ENCODE measurements around the gene MPZL1. TPM values are rescaled to one million over a fixed set of nuclear protein-coding genes. Genes with fewer than 3 reads are reported as not detected.
"Not testable (repeated sequence)": the region's sequence is repeated elsewhere in the genome, so short reads cannot be mapped to it uniquely, and the experiment has no call there.

The MPZL1 gene
- total RNA-seq, 2 donors from 2014 or later, result 17.2 to 20.9 TPM

GRCh38 chr1:167714439-167715156, 7.2 kb upstream of the MPZL1 start:
- Mint-ChIP-seq H3K4me1 (ENCODE audit: low read depth) (peaks cover 46% of the 10 kb centered on the region), H3K36me3 (ENCODE audit: insufficient read depth in 2 of 2) (peaks cover 0 to 6% of the 10 kb centered on the region in 2 donors), H3K4me3 (peak overlapping the region; percentile 94 to 99), H3K27me3 (ENCODE audit: low read depth) (no peaks in the 10 kb centered on the region), H3K9me3 (no peaks in the 10 kb centered on the region), H3K27ac (peak overlapping the region; percentile 100)
- DNase-seq, result peak; percentile 87 to 91
- ATAC-seq (replicated peaks in 1 of 2), result peak; percentile 61 to 67

GRCh38 chr1:167715157-167715999, 6.4 kb upstream of the MPZL1 start:
- Mint-ChIP-seq H3K9me3 (no peaks in the 10 kb centered on the region), H3K27me3 (ENCODE audit: low read depth) (no peaks in the 10 kb centered on the region), H3K4me3 (peak overlapping the region; percentile 94 to 99), H3K27ac (peak overlapping the region; percentile 100), H3K36me3 (ENCODE audit: insufficient read depth in 2 of 2) (peaks cover 0 to 6% of the 10 kb centered on the region in 2 donors), H3K4me1 (ENCODE audit: low read depth) (peaks cover 52% of the 10 kb centered on the region)
- ATAC-seq (replicated peaks in 1 of 2), result peak; percentile 63 to 66
- peak; percentile 87 to 90 for DNase-seq

- Mint-ChIP-seq H3K27ac (peak overlapping the region; percentile 100), H3K9me3 (no peaks in the 10 kb centered on the region), H3K27me3 (ENCODE audit: low read depth) (no peaks in the 10 kb centered on the region), H3K4me1 (ENCODE audit: low read depth) (peaks cover 58% of the 10 kb centered on the region), H3K4me3 (peak overlapping the region; percentile 94 to 99), H3K36me3 (ENCODE audit: insufficient read depth in 2 of 2) (peaks cover 0 to 6% of the 10 kb centered on the region in 2 donors)
- ATAC-seq (replicated peaks in 1 of 2) (no peak), DNase-seq (no peak)
Observed at GRCh38 chr1:167716000-167716271, 5.8 kb upstream of the MPZL1 start.

DNA sequence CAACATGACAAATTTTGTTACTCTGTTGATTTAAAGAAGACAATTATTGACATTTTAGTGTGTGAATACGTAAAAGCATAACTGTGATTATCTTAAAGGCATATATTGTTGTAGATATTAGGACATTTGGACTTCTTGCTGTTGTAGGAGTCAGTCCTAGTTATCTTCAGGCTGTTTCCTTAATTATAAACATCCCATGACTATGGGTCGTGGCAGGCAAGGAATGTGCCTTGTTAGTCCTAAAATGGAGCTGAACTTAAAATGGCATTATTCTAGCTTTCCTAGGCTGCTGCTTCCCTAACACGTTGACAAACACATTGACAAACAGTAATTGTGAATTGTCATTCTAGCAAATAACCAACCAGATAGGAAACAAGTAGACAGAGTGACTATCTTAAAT, 4.4 kb upstream of the MPZL1 start:
- no peak for ATAC-seq (replicated peaks in 1 of 2)
- Mint-ChIP-seq H3K9me3 (no peaks in the 10 kb centered on the region), H3K36me3 (ENCODE audit: insufficient read depth in 2 of 2) (peaks cover 1 to 8% of the 10 kb centered on the region in 2 donors), H3K4me1 (ENCODE audit: low read depth) (peaks cover 65% of the 10 kb centered on the region), H3K27ac (no peak overlapping the region), H3K27me3 (ENCODE audit: low read depth) (no peaks in the 10 kb centered on the region), H3K4me3 (peak overlapping the region; percentile 70 to 94)
- DNase-seq, result no peak

GRCh38 chr1:167718914-167719691, 2.7 kb upstream of the MPZL1 start:
- peak overlapping the region; percentile 21 to 63 for H3K4me3 Mint-ChIP-seq
- no peaks in the 10 kb centered on the region for H3K27me3 Mint-ChIP-seq (ENCODE audit: low read depth)
- H3K27ac Mint-ChIP-seq, result peak overlapping the region; percentile 4
- no peaks in the 10 kb centered on the region for H3K9me3 Mint-ChIP-seq
- no peak for DNase-seq
- peaks cover 69% of the 10 kb centered on the region for H3K4me1 Mint-ChIP-seq (ENCODE audit: low read depth)
- no peak for ATAC-seq (replicated peaks in 1 of 2)
- peaks cover 1 to 8% of the 10 kb centered on the region in 2 donors for H3K36me3 Mint-ChIP-seq (ENCODE audit: insufficient read depth in 2 of 2)

DNA sequence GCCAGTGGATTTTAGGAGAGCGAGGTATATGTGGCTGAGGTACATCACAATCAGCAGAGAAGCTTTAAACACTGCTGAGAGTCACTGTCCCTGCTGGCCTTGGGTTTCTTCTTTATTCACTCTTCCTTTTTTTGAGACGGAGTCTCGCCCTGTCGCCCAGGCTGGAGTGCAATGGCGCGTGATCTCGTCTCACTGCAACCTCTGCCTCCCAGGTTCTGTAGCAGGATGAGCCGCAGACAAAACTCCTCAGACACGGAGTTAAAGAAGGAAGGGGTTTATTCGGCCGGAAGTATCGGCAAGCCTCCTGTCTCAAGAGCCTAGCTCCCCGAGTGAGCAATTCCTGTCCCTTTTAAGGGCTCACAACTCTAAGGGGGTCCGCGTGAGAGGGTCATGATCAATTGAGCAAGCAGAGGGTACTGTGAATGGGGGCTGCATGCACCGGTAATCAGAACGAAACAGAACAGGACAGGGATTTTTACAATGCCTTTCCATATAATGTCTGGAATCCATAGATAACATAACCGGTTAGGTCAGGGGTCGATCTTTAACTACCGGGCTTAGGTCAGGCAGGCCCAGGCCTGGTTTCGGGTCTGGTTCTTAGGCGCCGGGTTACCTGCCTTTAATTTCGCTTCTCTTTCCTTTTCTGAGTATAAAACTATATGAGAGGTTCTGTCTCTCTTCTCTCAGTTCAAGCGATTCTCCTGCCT, 1.9 kb upstream of the MPZL1 start:
- DNase-seq; H3K9me3 Mint-ChIP-seq; ATAC-seq (replicated peaks in 1 of 2); H3K27ac Mint-ChIP-seq; H3K36me3 Mint-ChIP-seq (ENCODE audit: insufficient read depth in 2 of 2); H3K27me3 Mint-ChIP-seq (ENCODE audit: low read depth): not testable (repeated sequence)
- Mint-ChIP-seq H3K4me1 (ENCODE audit: low read depth) (peaks cover 71% of the 10 kb centered on the region), H3K4me3 (peak overlapping the region; percentile 21 to 63)

DNA sequence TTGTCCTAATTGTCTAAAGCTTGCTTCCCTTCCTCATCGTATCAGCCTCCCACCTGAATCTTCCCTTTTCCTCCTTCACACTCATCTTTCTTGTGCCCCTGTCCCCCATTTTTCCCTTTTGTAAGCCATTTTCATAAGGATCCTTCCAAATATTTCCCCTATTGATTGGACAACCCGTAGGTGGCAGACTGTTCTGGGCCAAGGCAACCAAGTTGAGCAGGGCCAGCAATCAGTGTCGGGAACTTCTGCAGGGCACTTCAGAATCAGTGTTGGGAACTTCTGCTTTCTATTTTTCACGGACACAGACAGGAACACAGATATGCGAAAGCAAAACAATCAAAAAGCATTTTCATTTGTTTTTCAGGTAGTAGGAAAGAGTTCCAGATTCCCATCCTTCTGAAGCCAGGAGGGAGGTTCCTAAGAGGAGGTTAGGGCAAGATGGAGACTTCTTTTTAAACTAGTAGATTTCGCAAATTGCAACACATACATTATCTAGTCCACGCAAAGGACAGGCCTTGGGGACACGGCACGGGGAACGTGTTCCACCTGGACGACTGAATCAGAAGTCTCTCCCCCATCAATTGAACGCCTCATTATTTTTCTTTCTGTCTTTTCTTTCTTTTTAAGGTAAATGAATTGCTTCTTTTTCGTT, 691 bp upstream of the MPZL1 start:
- DNase-seq, result no peak
- H3K36me3 Mint-ChIP-seq (ENCODE audit: insufficient read depth in 2 of 2), result peaks cover 1% of the 10 kb centered on the region in 2 donors

GRCh38 chr1:167722152-167722869, 529 bp downstream of the MPZL1 start:
- H3K4me3 Mint-ChIP-seq, result peak overlapping the region; percentile 93 to 95
- peaks cover 68% of the 10 kb centered on the region for H3K4me1 Mint-ChIP-seq (ENCODE audit: low read depth)
- ATAC-seq (replicated peaks in 1 of 2), result peak; percentile 66 to 68

More for the DNA sequence above, 691 bp upstream of the MPZL1 start:
- H3K9me3 Mint-ChIP-seq, result no peaks in the 10 kb centered on the region
- peak overlapping the region; percentile 73 for H3K27ac Mint-ChIP-seq
- peaks cover 69% of the 10 kb centered on the region for H3K4me1 Mint-ChIP-seq (ENCODE audit: low read depth)
- peak overlapping the region; percentile 93 to 95 for H3K4me3 Mint-ChIP-seq
- ATAC-seq (replicated peaks in 1 of 2), result no peak
- no peaks in the 10 kb centered on the region for H3K27me3 Mint-ChIP-seq (ENCODE audit: low read depth)

GRCh38 chr1:167722870-167723251, 1.1 kb downstream of the MPZL1 start:
- no peak for ATAC-seq (replicated peaks in 1 of 2)
- H3K27ac Mint-ChIP-seq, result no peak overlapping the region
- no peaks in the 10 kb centered on the region for H3K27me3 Mint-ChIP-seq (ENCODE audit: low read depth)
- peaks cover 1% of the 10 kb centered on the region in 2 donors for H3K36me3 Mint-ChIP-seq (ENCODE audit: insufficient read depth in 2 of 2)
- peak overlapping the region; percentile 93 to 95 for H3K4me3 Mint-ChIP-seq
- DNase-seq, result no peak
- H3K4me1 Mint-ChIP-seq (ENCODE audit: low read depth), result peaks cover 68% of the 10 kb centered on the region
- H3K9me3 Mint-ChIP-seq, result no peaks in the 10 kb centered on the region

More at GRCh38 chr1:167722152-167722869, 529 bp downstream of the MPZL1 start:
- no peaks in the 10 kb centered on the region for H3K27me3 Mint-ChIP-seq (ENCODE audit: low read depth)
- H3K27ac Mint-ChIP-seq, result no peak overlapping the region
- no peaks in the 10 kb centered on the region for H3K9me3 Mint-ChIP-seq
- H3K36me3 Mint-ChIP-seq (ENCODE audit: insufficient read depth in 2 of 2), result peaks cover 1% of the 10 kb centered on the region in 2 donors
- DNase-seq, result peak; percentile 42 to 56

DNA sequence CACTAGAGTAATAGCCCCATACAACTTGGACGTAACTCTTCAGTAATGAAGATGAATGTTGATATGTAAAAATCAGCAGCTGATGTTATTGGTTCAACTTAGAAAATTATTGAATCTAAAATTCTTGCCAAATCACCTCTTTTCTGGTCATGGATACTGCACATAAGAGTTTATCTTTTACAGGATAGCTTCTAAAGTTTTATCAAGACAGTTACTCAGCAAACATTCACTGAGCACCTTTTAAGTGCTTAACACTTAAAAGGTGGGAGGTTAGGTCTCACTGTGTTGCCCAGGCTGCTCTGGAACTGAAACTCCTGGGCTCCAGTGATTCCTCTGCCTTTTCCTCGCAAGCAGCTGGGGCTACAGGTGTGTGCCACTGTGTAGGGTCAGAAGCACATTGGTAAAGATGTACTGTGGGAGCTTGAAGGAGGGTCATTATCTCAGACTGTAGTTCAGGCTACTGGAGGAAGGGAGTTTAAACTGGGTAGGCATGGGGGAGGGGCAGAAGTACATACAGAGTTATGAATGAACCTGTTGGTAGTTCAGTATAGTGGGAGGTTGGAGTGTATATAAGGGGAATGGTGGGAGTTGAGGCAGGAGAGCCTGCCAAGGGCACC, 2.0 kb downstream of the MPZL1 start:
- Mint-ChIP-seq H3K9me3 (no peaks in the 10 kb centered on the region), H3K27ac (no peak overlapping the region), H3K4me1 (ENCODE audit: low read depth) (peaks cover 63% of the 10 kb centered on the region), H3K36me3 (ENCODE audit: insufficient read depth in 2 of 2) (peaks cover 1 to 5% of the 10 kb centered on the region in 2 donors), H3K27me3 (ENCODE audit: low read depth) (no peaks in the 10 kb centered on the region), H3K4me3 (peak overlapping the region; percentile 93 to 95)
- DNase-seq (no peak), ATAC-seq (replicated peaks in 1 of 2) (no peak)

- Mint-ChIP-seq H3K9me3 (no peaks in the 10 kb centered on the region), H3K27ac (no peak overlapping the region), H3K4me1 (ENCODE audit: low read depth) (peaks cover 43% of the 10 kb centered on the region), H3K27me3 (ENCODE audit: low read depth) (no peaks in the 10 kb centered on the region), H3K36me3 (ENCODE audit: insufficient read depth in 2 of 2) (peaks cover 1 to 5% of the 10 kb centered on the region in 2 donors), H3K4me3 (no peak overlapping the region)
- no peak for DNase-seq
- no peak for ATAC-seq (replicated peaks in 1 of 2)
Observed at GRCh38 chr1:167726008-167726407, 4.2 kb downstream of the MPZL1 start.
